ENCODE results near the gene HSPB6. TPM values are rescaled to one million over a fixed set of nuclear protein-coding genes. Genes with fewer than 3 reads are reported as not detected.

Gene HSPB6
- total RNA-seq, 1 experiment from 2014 or later, result 0.71 TPM

- DNase-seq, result no peak
Measured at GRCh38 chr19:35789978-35790944, 33.4 kb upstream of the HSPB6 start.

GRCh38 chr19:35789195-35789977, 32.6 kb upstream of the HSPB6 start:
- Mint-ChIP-seq H3K27ac (ENCODE audit: unreplicated experiment) (no peak overlapping the region), H3K36me3 (ENCODE audit: insufficient read depth, unreplicated experiment) (no peaks in the 10 kb centered on the region), H3K9me3 (ENCODE audit: low read depth, unreplicated experiment) (no peaks in the 10 kb centered on the region), H3K4me3 (ENCODE audit: low read depth, unreplicated experiment) (no peak overlapping the region), H3K27me3 (ENCODE audit: unreplicated experiment) (no peaks in the 10 kb centered on the region), H3K4me1 (ENCODE audit: low read depth, unreplicated experiment) (peaks cover 8% of the 10 kb centered on the region)
- DNase-seq, result no peak
- intact Hi-C loops (cut with micrococcal nuclease; ENCODE audit: unreplicated experiment), result no loop called here
- CTCF ChIA-PET, result interaction anchor here (0.6 to 1.1 kb wide), 2 partner anchors 30 to 137 kb away, joined by 4 to 9 read pairs; no protein-coding TSS in a partner anchor
- TF ChIP-seq CTCF (IDR thresholded peaks at IDR 0.05; ENCODE audit: unreplicated experiment), result no peak
- BruUV-seq (replicated peaks), result no TSS peak

More at GRCh38 chr19:35789978-35790944, 33.4 kb upstream of the HSPB6 start:
- intact Hi-C loops (cut with micrococcal nuclease; ENCODE audit: unreplicated experiment), result no loop called here
- Mint-ChIP-seq H3K9me3 (ENCODE audit: low read depth, unreplicated experiment) (no peaks in the 10 kb centered on the region), H3K4me1 (ENCODE audit: low read depth, unreplicated experiment) (peaks cover 8% of the 10 kb centered on the region), H3K36me3 (ENCODE audit: insufficient read depth, unreplicated experiment) (no peaks in the 10 kb centered on the region), H3K27ac (ENCODE audit: unreplicated experiment) (no peak overlapping the region), H3K4me3 (ENCODE audit: low read depth, unreplicated experiment) (no peak overlapping the region), H3K27me3 (ENCODE audit: unreplicated experiment) (no peaks in the 10 kb centered on the region)
- TF ChIP-seq CTCF (IDR thresholded peaks at IDR 0.05; ENCODE audit: unreplicated experiment), result no peak
- CTCF ChIA-PET, result interaction anchor here (0.5 to 1.1 kb wide), 2 partner anchors 16 to 29 kb away, joined by 3 to 9 read pairs; no protein-coding TSS in a partner anchor
- no TSS peak for BruUV-seq (replicated peaks)

- CTCF ChIA-PET, result no interaction called here
- no peaks in the 10 kb centered on the region for H3K27me3 Mint-ChIP-seq (ENCODE audit: unreplicated experiment)
- BruUV-seq (replicated peaks), result no TSS peak
- no peaks in the 10 kb centered on the region for H3K36me3 Mint-ChIP-seq (ENCODE audit: insufficient read depth, unreplicated experiment)
- intact Hi-C loops (cut with micrococcal nuclease; ENCODE audit: unreplicated experiment), result no loop called here
- no peaks in the 10 kb centered on the region for H3K9me3 Mint-ChIP-seq (ENCODE audit: low read depth, unreplicated experiment)
- H3K27ac Mint-ChIP-seq (ENCODE audit: unreplicated experiment), result no peak overlapping the region
- no peak for TF ChIP-seq CTCF (IDR thresholded peaks at IDR 0.05; ENCODE audit: unreplicated experiment)
- no peak overlapping the region for H3K4me3 Mint-ChIP-seq (ENCODE audit: low read depth, unreplicated experiment)
- DNase-seq, result no peak
- H3K4me1 Mint-ChIP-seq (ENCODE audit: low read depth, unreplicated experiment), result peaks cover 4% of the 10 kb centered on the region
Measured at GRCh38 chr19:35788205-35788960, 31.6 kb upstream of the HSPB6 start.

- no peaks in the 10 kb centered on the region for H3K36me3 Mint-ChIP-seq (ENCODE audit: insufficient read depth, unreplicated experiment)
- TF ChIP-seq CTCF (IDR thresholded peaks at IDR 0.05; ENCODE audit: unreplicated experiment), result no peak
- no peaks in the 10 kb centered on the region for H3K27me3 Mint-ChIP-seq (ENCODE audit: unreplicated experiment)
- no peak overlapping the region for H3K4me3 Mint-ChIP-seq (ENCODE audit: low read depth, unreplicated experiment)
- no peak overlapping the region for H3K27ac Mint-ChIP-seq (ENCODE audit: unreplicated experiment)
- intact Hi-C loops (cut with micrococcal nuclease; ENCODE audit: unreplicated experiment), result no loop called here
- no peak for DNase-seq
- CTCF ChIA-PET, result interaction anchor here (0.7 kb wide), 2 partner anchors 66 to 1760 kb away, joined by 3 to 7 read pairs; no protein-coding TSS in a partner anchor
- H3K4me1 Mint-ChIP-seq (ENCODE audit: low read depth, unreplicated experiment), result peaks cover 8% of the 10 kb centered on the region
- BruUV-seq (replicated peaks), result no TSS peak
- H3K9me3 Mint-ChIP-seq (ENCODE audit: low read depth, unreplicated experiment), result no peaks in the 10 kb centered on the region
Measured at GRCh38 chr19:35787227-35787799, 30.5 kb upstream of the HSPB6 start.
